CMK (cell line): ENCODE data around the gene CACNA1F.

ENCODE experiments used
- DNase-seq: peaks from one replicate; pipeline ENCODE4 v3.0.0-alpha.2; 2010; ENCODE audit warnings: low read depth

CACNA1F gene

GRCh38 chrX:49233176-49233575, at the start of gene CACNA1F:
CACNA1F (minus strand) TSS chrX:49233340; CDS start chrX:49233309, 31 bp downstream.
- no peak for DNase-seq

GRCh38 chrX:49282647-49283011, 49.5 kb upstream of the CACNA1F start:
- DNase-seq: no peak

- no peak for DNase-seq
These were observed 44.9 kb upstream of the CACNA1F start for GRCh38 chrX:49278081-49278480.

- DNase-seq: no peak
These were observed 44.3 kb upstream of the CACNA1F start for GRCh38 chrX:49277535-49277830.

- DNase-seq: no peak
These were observed 43.8 kb upstream of the CACNA1F start for GRCh38 chrX:49276671-49277534.

- DNase-seq: no peak
These were observed 43.1 kb upstream of the CACNA1F start for GRCh38 chrX:49276207-49276606.

- DNase-seq: no peak
These were observed 40.1 kb upstream of the CACNA1F start for GRCh38 chrX:49273181-49273727.

GRCh38 chrX:49272421-49272820, 39.3 kb upstream of the CACNA1F start:
- no peak for DNase-seq

- DNase-seq: no peak
These were observed 38.2 kb upstream of the CACNA1F start for GRCh38 chrX:49271341-49271740.

- DNase-seq: no peak
These were observed 37.2 kb upstream of the CACNA1F start for GRCh38 chrX:49270249-49270921.

- DNase-seq: no peak
These were observed 36.7 kb upstream of the CACNA1F start, which contains the start of gene PPP1R3F for GRCh38 chrX:49269767-49270248. PPP1R3F (plus strand) TSS chrX:49269793; CDS start chrX:49269870, 77 bp downstream.

- DNase-seq: peak; percentile 96
These were observed 36.0 kb upstream of the CACNA1F start for GRCh38 chrX:49269010-49269766.

GRCh38 chrX:49268702-49269009, 35.5 kb upstream of the CACNA1F start:
- no peak for DNase-seq

- DNase-seq: no peak
These were observed 33.6 kb upstream of the CACNA1F start for GRCh38 chrX:49266523-49267445.

- DNase-seq: no peak
These were observed 31.3 kb upstream of the CACNA1F start, which contains the start of gene FOXP3 for GRCh38 chrX:49264460-49264859. FOXP3 (minus strand) TSS chrX:49264710; CDS start chrX:49258505, 6,205 bp downstream.

GRCh38 chrX:49263631-49264030, 30.5 kb upstream of the CACNA1F start:
- no peak for DNase-seq

- DNase-seq: no peak
These were observed 29.5 kb upstream of the CACNA1F start for GRCh38 chrX:49262603-49263002.

GRCh38 chrX:49260221-49260985, 27.3 kb upstream of the CACNA1F start:
- DNase-seq: no peak

GRCh38 chrX:49258749-49259124, 25.6 kb upstream of the CACNA1F start:
- no peak for DNase-seq
